Parathyroid adenoma (tissue), 2 donors: ENCODE results near the gene NAA25.
A peak's percentile ranks its signal among the peaks of the same experiment; 100 is the strongest.
"Not testable (repeated sequence)": the region's sequence is repeated elsewhere in the genome, so short reads cannot be mapped to it uniquely, and the experiment has no call there.

Experiments used
- H2AFZ ChIP-seq: fragments of 300-600 bp; sonication (generic); one replicate; pipeline ENCODE4 v1.7.0; 2017; ENCODE audit warnings: antibody characterized with exemption, mild to moderate bottlenecking
- H3K27ac ChIP-seq: fragments of 300-600 bp; sonication (generic); one replicate; pipeline ENCODE4 v1.7.0; 2017
- H3K27me3 ChIP-seq: fragments of 300-600 bp; sonication (generic); one replicate; pipeline ENCODE4 v1.7.0; 2017; ENCODE audit warnings: low read length; ENCODE audit not compliant: control insufficient read depth, insufficient read depth
- H3K36me3 ChIP-seq: fragments of 300-600 bp; sonication (generic); one replicate; pipeline ENCODE4 v1.7.0; 2017; ENCODE audit warnings: low read length; ENCODE audit not compliant: control insufficient read depth, insufficient read depth
- H3K4me1 ChIP-seq: fragments of 300-600 bp; sonication (generic); one replicate; pipeline ENCODE4 v1.7.0; 2017; ENCODE audit warnings: control low read depth
- H3K4me2 ChIP-seq: fragments of 300-600 bp; sonication (generic); one replicate; pipeline ENCODE4 v1.7.0; 2017; ENCODE audit warnings: low read length
- H3K4me3 ChIP-seq: fragments of 300-600 bp; sonication (generic); one replicate; pipeline ENCODE4 v1.7.0; 2017; ENCODE audit warnings: low read depth, low read length
- H3K79me2 ChIP-seq: fragments of 300-600 bp; sonication (generic); one replicate; pipeline ENCODE4 v1.7.0; 2017; ENCODE audit warnings: control low read depth
- H3K9ac ChIP-seq: fragments of 300-600 bp; sonication (generic); one replicate; pipeline ENCODE4 v1.7.0; 2017; ENCODE audit warnings: mild to moderate bottlenecking
- H3K9me3 ChIP-seq: fragments of 300-600 bp; sonication (generic); one replicate; pipeline ENCODE4 v1.7.0; 2017; ENCODE audit warnings: low read length; ENCODE audit not compliant: control insufficient read depth
- CTCF ChIP-seq: fragments of 300-600 bp; sonication (generic); IDR thresholded peaks from one replicate; pipeline ENCODE4 v1.7.0; 2017; ENCODE audit warnings: antibody characterized with exemption, mild to moderate bottlenecking
- donor health status: primary hyperparathyroidism.

The NAA25 gene

GRCh38 chr12:112111931-112112330 is 3.3 kb upstream of the NAA25 start:
- no peaks in the 10 kb centered on the region for H3K9me3 ChIP-seq
- H3K36me3 ChIP-seq, result no peaks in the 10 kb centered on the region
- no peaks in the 10 kb centered on the region for H3K27me3 ChIP-seq
- H3K4me2 ChIP-seq, result no peak overlapping the region
- no peak overlapping the region for H3K27ac ChIP-seq
- no peak overlapping the region for H3K9ac ChIP-seq
- no peak for TF ChIP-seq CTCF
- H3K4me3 ChIP-seq, result no peak overlapping the region
- peaks cover 9% of the 10 kb centered on the region for H3K79me2 ChIP-seq
- peak overlapping the region; percentile 31 for H2AFZ ChIP-seq
- H3K4me1 ChIP-seq, result no peaks in the 10 kb centered on the region

- H3K9ac ChIP-seq, H3K27me3 ChIP-seq, H3K9me3 ChIP-seq, H3K79me2 ChIP-seq, H3K27ac ChIP-seq, H3K4me3 ChIP-seq, H2AFZ ChIP-seq, H3K4me1 ChIP-seq, H3K36me3 ChIP-seq, H3K4me2 ChIP-seq: not testable (repeated sequence)
Measured at GRCh38 chr12:112110787-112111662, 2.4 kb upstream of the NAA25 start.

- no peaks in the 10 kb centered on the region for H3K4me1 ChIP-seq
- peak overlapping the region; percentile 87 for H3K4me2 ChIP-seq
- H3K9me3 ChIP-seq, result no peaks in the 10 kb centered on the region
- peaks cover 28% of the 10 kb centered on the region for H3K79me2 ChIP-seq
- peak overlapping the region; percentile 63 for H2AFZ ChIP-seq
- H3K27ac ChIP-seq, result peak overlapping the region; percentile 11
- no peak for TF ChIP-seq CTCF
- H3K4me3 ChIP-seq, result peak overlapping the region; percentile 98
- no peaks in the 10 kb centered on the region for H3K36me3 ChIP-seq
- H3K27me3 ChIP-seq, result no peaks in the 10 kb centered on the region
- H3K9ac ChIP-seq, result peak overlapping the region; percentile 50
Measured at GRCh38 chr12:112107306-112108201, 1.0 kb downstream of the NAA25 start.

GRCh38 chr12:112105891-112106290 is 2.7 kb downstream of the NAA25 start:
- Histone ChIP-seq H3K4me3 (no peak overlapping the region), H3K9ac (no peak overlapping the region), H3K27ac (no peak overlapping the region), H3K79me2 (peaks cover 35% of the 10 kb centered on the region), H2AFZ (no peak overlapping the region), H3K4me1 (no peaks in the 10 kb centered on the region), H3K9me3 (no peaks in the 10 kb centered on the region), H3K4me2 (no peak overlapping the region), H3K36me3 (no peaks in the 10 kb centered on the region), H3K27me3 (no peaks in the 10 kb centered on the region)
- TF ChIP-seq CTCF, result no peak
